GM12865 (cell line): ENCODE data around the gene ABTB2.

Source experiments
- DNase-seq: peaks from one replicate; pipeline ENCODE4 v3.0.0; 2010; ENCODE audit warnings: low read depth
- H3K4me3 ChIP-seq: 2 replicates; pipeline ENCODE4 v1.5.1; 2011; ENCODE audit warnings: mild to moderate bottlenecking, low read depth, low read length, control low read depth
- TF ChIP-seq, protein P1 (sequence below): IDR thresholded peaks from 2 replicates; pipeline ENCODE4 v1.5.1; 2011; ENCODE audit warnings: low read length, control low read depth, low read depth, inconsistent platforms; ENCODE audit not compliant: insufficient read depth; ENCODE audit errors: missing control alignments

The ABTB2 gene

DNA sequence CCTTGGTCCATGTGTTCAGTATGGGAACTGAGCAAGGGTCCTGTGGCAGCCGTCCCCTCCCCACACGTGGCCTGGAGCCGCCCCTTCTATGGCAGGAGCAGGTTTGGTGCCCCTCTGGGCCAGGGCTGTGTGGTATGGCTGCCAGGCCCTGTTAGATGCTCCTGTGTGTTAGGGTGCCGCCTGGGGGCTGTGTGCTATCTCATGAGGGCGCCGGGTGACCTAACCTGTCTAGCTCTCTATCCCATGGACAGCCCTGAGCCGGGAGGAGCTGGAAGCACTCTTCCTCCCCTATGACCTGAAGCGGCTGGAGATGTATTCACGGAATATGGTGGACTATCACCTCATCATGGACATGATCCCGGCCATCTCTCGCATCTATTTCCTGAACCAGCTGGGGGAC is 217.7 kb downstream of the ABTB2 start:
- H3K4me3 ChIP-seq: no peak overlapping the region
- DNase-seq: no peak
- TF ChIP-seq, protein P1, sequence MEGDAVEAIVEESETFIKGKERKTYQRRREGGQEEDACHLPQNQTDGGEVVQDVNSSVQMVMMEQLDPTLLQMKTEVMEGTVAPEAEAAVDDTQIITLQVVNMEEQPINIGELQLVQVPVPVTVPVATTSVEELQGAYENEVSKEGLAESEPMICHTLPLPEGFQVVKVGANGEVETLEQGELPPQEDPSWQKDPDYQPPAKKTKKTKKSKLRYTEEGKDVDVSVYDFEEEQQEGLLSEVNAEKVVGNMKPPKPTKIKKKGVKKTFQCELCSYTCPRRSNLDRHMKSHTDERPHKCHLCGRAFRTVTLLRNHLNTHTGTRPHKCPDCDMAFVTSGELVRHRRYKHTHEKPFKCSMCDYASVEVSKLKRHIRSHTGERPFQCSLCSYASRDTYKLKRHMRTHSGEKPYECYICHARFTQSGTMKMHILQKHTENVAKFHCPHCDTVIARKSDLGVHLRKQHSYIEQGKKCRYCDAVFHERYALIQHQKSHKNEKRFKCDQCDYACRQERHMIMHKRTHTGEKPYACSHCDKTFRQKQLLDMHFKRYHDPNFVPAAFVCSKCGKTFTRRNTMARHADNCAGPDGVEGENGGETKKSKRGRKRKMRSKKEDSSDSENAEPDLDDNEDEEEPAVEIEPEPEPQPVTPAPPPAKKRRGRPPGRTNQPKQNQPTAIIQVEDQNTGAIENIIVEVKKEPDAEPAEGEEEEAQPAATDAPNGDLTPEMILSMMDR: no peak

DNA sequence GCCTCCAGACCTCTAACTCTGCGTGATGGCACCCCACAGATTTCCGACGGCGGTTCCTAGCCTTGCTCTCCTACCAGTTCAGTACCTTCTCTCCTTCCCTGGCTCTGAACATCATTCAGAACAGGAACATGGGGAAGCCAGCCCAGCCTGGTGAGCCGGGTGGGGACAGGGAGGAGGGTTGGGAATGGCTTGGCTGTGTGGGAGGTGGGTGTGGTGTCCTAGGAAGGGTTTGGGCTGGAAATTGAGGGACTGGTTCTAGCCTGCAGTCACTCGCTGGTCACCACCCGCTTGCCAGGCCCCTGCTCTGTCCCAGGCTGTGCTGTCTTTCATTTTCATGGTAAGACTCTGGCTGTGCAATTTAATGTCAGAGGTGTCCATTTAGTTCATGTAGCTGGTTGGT is 218.5 kb downstream of the ABTB2 start:
- DNase-seq: no peak
- TF ChIP-seq, protein P1: no peak
- H3K4me3 ChIP-seq: no peak overlapping the region

DNA sequence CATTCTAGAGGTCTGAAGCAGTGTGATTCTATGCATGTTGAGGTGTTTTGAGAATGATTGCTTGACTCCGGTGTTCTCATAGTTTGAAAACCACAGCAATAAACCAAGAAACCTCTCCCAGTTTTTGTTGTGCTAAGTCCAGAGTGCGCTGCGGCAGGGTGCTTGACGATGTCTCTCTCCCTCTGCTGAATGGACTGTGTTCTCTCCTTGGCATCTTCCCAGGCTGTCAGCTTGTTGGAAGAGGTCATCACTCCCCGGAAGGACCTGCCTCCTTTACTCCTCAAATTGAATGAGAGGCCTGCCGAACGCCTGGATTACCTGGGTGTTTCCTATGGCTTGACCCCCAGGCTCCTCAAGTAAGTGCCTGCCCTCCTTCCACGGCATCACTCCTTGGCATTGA is 221.4 kb downstream of the ABTB2 start:
- no peak for DNase-seq
- TF ChIP-seq, protein P1: no peak
- H3K4me3 ChIP-seq: no peak overlapping the region

DNA sequence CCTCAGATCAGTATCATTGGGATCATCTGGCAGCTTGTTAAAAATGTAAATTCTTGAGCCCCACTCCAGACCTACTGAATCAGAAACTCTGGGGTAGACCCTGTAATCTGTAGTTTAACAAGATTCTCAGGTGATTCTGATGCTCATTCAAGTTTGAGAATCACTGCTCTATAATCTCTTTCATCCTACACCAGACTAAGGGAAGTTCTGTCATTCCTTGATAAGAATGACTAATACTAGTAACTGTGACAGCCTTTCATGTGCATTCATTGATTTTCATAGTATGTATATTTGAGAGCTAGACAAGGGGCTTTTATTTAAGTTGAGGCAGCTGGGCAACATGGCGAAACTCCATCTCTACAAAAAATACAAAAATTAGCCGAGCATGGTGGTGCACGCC is 222.4 kb downstream of the ABTB2 start:
- TF ChIP-seq, protein P1: no peak
- no peak overlapping the region for H3K4me3 ChIP-seq
- DNase-seq: peak; percentile 17

DNA sequence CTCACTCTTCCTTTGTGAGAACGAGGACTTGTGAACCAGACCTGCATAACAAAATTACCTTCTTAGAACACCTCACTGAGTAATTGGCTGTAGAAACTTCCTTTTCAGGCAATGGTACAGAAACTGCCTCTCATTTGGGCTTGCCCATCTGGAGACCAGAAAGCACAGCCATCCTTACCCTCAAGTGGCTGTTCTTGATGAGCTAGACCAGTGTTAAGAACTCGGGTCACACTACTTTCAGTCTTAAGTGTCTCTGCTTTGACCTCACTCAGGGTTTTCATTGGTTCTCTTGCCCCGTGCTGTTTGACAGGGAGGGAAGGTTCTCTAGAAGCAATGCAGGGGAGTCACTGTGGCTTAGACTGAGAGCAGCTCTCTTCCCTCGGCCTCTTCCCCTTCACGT is 223.0 kb downstream of the ABTB2 start:
- peak; percentile 62 for DNase-seq
- H3K4me3 ChIP-seq: no peak overlapping the region
- TF ChIP-seq, protein P1: no peak

DNA sequence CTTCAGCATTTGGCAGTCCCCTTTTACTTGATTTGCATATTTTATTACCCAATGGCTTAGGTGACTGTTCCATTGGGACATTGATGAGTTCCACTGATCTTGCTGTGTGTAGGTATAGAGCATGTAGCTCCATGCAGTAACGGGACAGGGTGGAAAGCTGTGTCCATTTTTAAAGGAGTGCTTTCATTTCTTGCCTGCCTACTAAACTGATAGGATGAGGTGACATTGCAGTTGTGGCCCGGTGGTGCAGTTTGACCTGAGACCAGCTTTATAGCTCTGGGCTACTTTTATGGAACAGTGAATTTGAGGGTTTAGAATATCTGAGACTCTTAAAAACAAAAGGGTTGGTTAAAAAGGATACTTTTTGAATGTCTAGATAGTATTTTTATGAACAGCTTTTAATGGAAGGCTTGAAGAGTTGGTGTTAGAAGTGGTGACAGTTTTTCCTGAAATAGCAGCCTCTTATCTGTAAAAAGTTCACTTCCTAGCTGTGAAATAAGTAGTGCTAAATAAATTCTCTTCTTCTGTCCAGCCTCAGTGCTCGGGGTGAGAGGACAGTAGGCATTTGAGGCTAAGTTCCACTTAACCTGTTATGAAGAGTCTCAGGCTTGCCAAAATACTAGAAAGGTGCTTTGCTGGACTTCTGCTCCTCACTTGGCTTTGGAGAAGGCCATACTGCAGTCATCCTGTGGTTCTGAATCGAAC is 225.4 kb downstream of the ABTB2 start:
- H3K4me3 ChIP-seq: no peak overlapping the region

DNA sequence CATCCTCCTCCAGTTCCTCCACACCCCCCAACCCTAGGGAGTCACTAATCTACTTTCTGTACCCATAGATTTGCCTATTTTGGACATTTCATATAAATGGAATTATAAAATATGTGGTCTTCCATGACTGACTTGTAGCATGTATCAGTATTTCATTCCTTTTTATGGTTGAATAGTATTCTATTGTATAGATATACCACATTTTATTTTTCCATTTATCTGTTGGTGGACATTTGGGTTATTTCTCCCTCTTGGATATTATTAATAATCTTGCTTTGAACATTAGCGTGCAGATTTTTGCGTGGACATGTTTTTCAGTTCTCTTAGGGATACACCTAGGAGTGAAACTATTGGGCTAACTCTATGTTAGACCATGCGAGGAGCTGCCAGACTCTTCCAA is 229.0 kb downstream of the ABTB2 start:
- H3K4me3 ChIP-seq: no peak overlapping the region
- TF ChIP-seq, protein P1: no peak
- no peak for DNase-seq

More for the DNA sequence above, 225.4 kb downstream of the ABTB2 start:
- TF ChIP-seq, protein P1: no peak
- DNase-seq: no peak
